Ectodermal cell (in vitro differentiated cells): Measurements from ENCODE around the gene CTNNA3. TPM values are rescaled to one million over a fixed set of nuclear protein-coding genes. Genes with fewer than 3 reads are reported as not detected.
"Not testable (repeated sequence)": the region's sequence is repeated elsewhere in the genome, so short reads cannot be mapped to it uniquely, and the experiment has no call there.

Experiments
- H3K27ac ChIP-seq: 2 replicates; pipeline ENCODE4 v1.7.0; 2013; ENCODE audit warnings: mild to moderate bottlenecking, low read depth, low read length; ENCODE audit not compliant: insufficient read depth, poor library complexity, severe bottlenecking
- H3K27me3 ChIP-seq: 2 replicates; pipeline ENCODE4 v1.7.0; 2013; ENCODE audit warnings: mild to moderate bottlenecking, low read length; ENCODE audit not compliant: insufficient read depth, control insufficient read depth, poor library complexity, severe bottlenecking
- H3K36me3 ChIP-seq: one replicate; pipeline ENCODE4 v1.7.0; 2013; ENCODE audit warnings: low read length; ENCODE audit not compliant: control insufficient read depth, insufficient read depth
- H3K4me1 ChIP-seq: one replicate; pipeline ENCODE4 v1.7.0; 2013; ENCODE audit warnings: low read length; ENCODE audit not compliant: control insufficient read depth, insufficient read depth
- H3K4me3 ChIP-seq: 2 replicates; pipeline ENCODE4 v1.7.0; 2013; ENCODE audit warnings: low read depth, low read length, control low read depth; ENCODE audit not compliant: insufficient read depth
- H3K9me3 ChIP-seq: 2 replicates; pipeline ENCODE4 v1.7.0; 2013; ENCODE audit warnings: mild to moderate bottlenecking, low read length, moderate library complexity; ENCODE audit not compliant: control insufficient read depth
- WGBS, 2 experiments: methylation state at CpG; one replicate each; pipeline ENCODE4 v1.1.7; 2013; ENCODE audit warnings: missing lambda C conversion rate in 2 of 2; 5-methylcytosine and 5-hydroxymethylcytosine counted together
- polyA plus RNA-seq, 4 experiments: library from polyadenylated mRNA; stranded (reverse); fragments of 50-300 nt; gene quantifications; one replicate each; pipeline ENCODE4 v1.2.3, GENCODE V29; 2013

Gene CTNNA3
- polyA plus RNA-seq (2013, experiment 1 of 4): 5.2 TPM
- 3.3 TPM for polyA plus RNA-seq (2013, experiment 2 of 4)
- polyA plus RNA-seq (2013, experiment 3 of 4): 2.0 TPM
- polyA plus RNA-seq (2013, experiment 4 of 4): 2.6 TPM

GRCh38 chr10:67696029-67696428 is at the start of gene CTNNA3:
CTNNA3 (minus strand) TSS chr10:67696195.
- Histone ChIP-seq H3K36me3 (no peaks in the 10 kb centered on the region), H3K27me3 (no peaks in the 10 kb centered on the region), H3K4me1 (no peaks in the 10 kb centered on the region), H3K4me3 (no peak within 1 kb of the TSS), H3K27ac (no peak within 1 kb of the TSS), H3K9me3 (no peaks in the 10 kb centered on the region)
- 61 to 72% methylated on average over 6 of the region's 6 CpGs for WGBS, 2 experiments

GRCh38 chr10:67735430-67735829 is 39.4 kb upstream of the CTNNA3 start:
- H3K36me3 ChIP-seq: no peaks in the 10 kb centered on the region
- WGBS, 2 experiments: 89 to 100% methylated on average over 3 of the region's 4 CpGs
- H3K27ac ChIP-seq: no peak overlapping the region
- no peaks in the 10 kb centered on the region for H3K9me3 ChIP-seq
- H3K4me3 ChIP-seq: no peak overlapping the region
- no peaks in the 10 kb centered on the region for H3K4me1 ChIP-seq
- no peaks in the 10 kb centered on the region for H3K27me3 ChIP-seq

- H3K9me3 ChIP-seq: no peaks in the 10 kb centered on the region
- 98 to 100% methylated on average over 1 of the region's 1 CpG for WGBS, 2 experiments
- H3K27ac ChIP-seq: no peak overlapping the region
- no peaks in the 10 kb centered on the region for H3K4me1 ChIP-seq
- no peaks in the 10 kb centered on the region for H3K27me3 ChIP-seq
- H3K36me3 ChIP-seq: no peaks in the 10 kb centered on the region
- H3K4me3 ChIP-seq: no peak overlapping the region
Measured at GRCh38 chr10:67733511-67733910, 37.5 kb upstream of the CTNNA3 start.

- Histone ChIP-seq H3K9me3 (no peaks in the 10 kb centered on the region), H3K27me3 (no peaks in the 10 kb centered on the region), H3K27ac (no peak overlapping the region), H3K36me3 (no peaks in the 10 kb centered on the region), H3K4me1 (no peaks in the 10 kb centered on the region), H3K4me3 (no peak overlapping the region)
- no CpG with 5 or more reads among the region's 2 CpGs for WGBS, 2 experiments
Measured at GRCh38 chr10:67725567-67725966, 29.6 kb upstream of the CTNNA3 start.

- H3K27me3 ChIP-seq: no peaks in the 10 kb centered on the region
- H3K9me3 ChIP-seq: no peaks in the 10 kb centered on the region
- WGBS, 2 experiments: 86 to 91% methylated on average over 6 of the region's 6 CpGs
Measured at GRCh38 chr10:67723601-67724000, 27.6 kb upstream of the CTNNA3 start.

GRCh38 chr10:67722113-67722512 is 26.1 kb upstream of the CTNNA3 start:
- H3K4me1 ChIP-seq: no peaks in the 10 kb centered on the region
- H3K9me3 ChIP-seq: no peaks in the 10 kb centered on the region

More at GRCh38 chr10:67723601-67724000, 27.6 kb upstream of the CTNNA3 start:
- Histone ChIP-seq H3K36me3 (no peaks in the 10 kb centered on the region), H3K27ac (no peak overlapping the region), H3K4me3 (no peak overlapping the region), H3K4me1 (no peaks in the 10 kb centered on the region)

GRCh38 chr10:67716455-67716854 is 20.5 kb upstream of the CTNNA3 start:
- not testable (repeated sequence) for H3K4me3 ChIP-seq, H3K9me3 ChIP-seq, H3K27me3 ChIP-seq, H3K27ac ChIP-seq, H3K36me3 ChIP-seq, H3K4me1 ChIP-seq
- WGBS, 2 experiments: 97% methylated on average over 4 of the region's 4 CpGs

More at GRCh38 chr10:67722113-67722512, 26.1 kb upstream of the CTNNA3 start:
- no peaks in the 10 kb centered on the region for H3K36me3 ChIP-seq
- H3K27me3 ChIP-seq: no peaks in the 10 kb centered on the region
- H3K4me3 ChIP-seq: no peak overlapping the region
- no peak overlapping the region for H3K27ac ChIP-seq

- Histone ChIP-seq H3K9me3 (no peaks in the 10 kb centered on the region), H3K27ac (no peak overlapping the region), H3K27me3 (no peaks in the 10 kb centered on the region), H3K4me3 (no peak overlapping the region), H3K36me3 (no peaks in the 10 kb centered on the region), H3K4me1 (no peaks in the 10 kb centered on the region)
- WGBS, 2 experiments: 87 to 88% methylated on average over 1 of the region's 1 CpG
Measured at GRCh38 chr10:67705921-67706320, 9.9 kb upstream of the CTNNA3 start.

- WGBS, 2 experiments: 95 to 96% methylated on average over 20 to 23 of the region's 23 CpGs
- not testable (repeated sequence) for H3K4me3 ChIP-seq, H3K4me1 ChIP-seq, H3K27me3 ChIP-seq, H3K9me3 ChIP-seq, H3K27ac ChIP-seq, H3K36me3 ChIP-seq
Measured at GRCh38 chr10:67699613-67700270, 3.7 kb upstream of the CTNNA3 start.

- Histone ChIP-seq H3K36me3 (no peaks in the 10 kb centered on the region), H3K4me3 (no peak overlapping the region), H3K27me3 (no peaks in the 10 kb centered on the region), H3K27ac (no peak overlapping the region), H3K4me1 (no peaks in the 10 kb centered on the region), H3K9me3 (no peaks in the 10 kb centered on the region)
- 88 to 92% methylated on average over 4 of the region's 4 CpGs for WGBS, 2 experiments
Measured at GRCh38 chr10:67698164-67698563, 2.2 kb upstream of the CTNNA3 start.
